Measurements from ENCODE around the gene STIM2.

GRCh38 chr4:26856906-26857277 lies 3.7 kb upstream of the STIM2 start:
- no peak for TF ChIP-seq CTCF (conservative IDR thresholded peaks at IDR 0.05)
- no peak for TF ChIP-seq ZFX (IDR thresholded peaks at IDR 0.05)

Measured in C4-2B (cell line).